Suppressor macrophage treated with lipopolysaccharide for 1 hour (primary cell): ENCODE data around the gene SLITRK5.

Experiments
- DNase-seq, 3 donors: peaks; one replicate each; pipeline ENCODE4 v3.0.0-alpha.2; 2020 to 2022

SLITRK5 gene

DNA sequence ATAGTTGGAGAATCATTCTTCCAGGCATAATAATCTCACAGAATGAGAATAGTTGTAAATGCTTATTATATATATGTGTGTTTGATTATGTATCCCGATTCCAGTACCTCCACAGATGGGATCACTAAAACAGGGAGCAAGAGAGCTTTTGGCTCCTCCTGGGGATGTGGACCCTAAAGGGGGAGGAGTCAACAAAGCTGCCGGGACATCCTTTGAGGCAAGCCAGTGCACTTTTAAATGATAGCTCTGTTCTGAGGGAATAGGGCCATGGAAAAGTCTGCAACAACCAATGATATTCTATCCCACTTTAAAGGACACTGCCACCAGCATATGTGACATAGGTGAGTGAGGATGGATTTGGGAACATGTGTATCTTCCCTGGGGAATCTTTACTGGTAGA lies 40.8 kb downstream of the SLITRK5 start:
- no peak for DNase-seq
